SIG-M5 treated with dmso at 0.1 percent for 504 hours (cell line): Measurements from ENCODE around the gene USH2A.

Experiments used
- DNase-seq: peaks from one replicate; lab custom pipeline; 2025; ENCODE audit not compliant: unreplicated experiment; lab: John Stamatoyannopoulos, UW

USH2A gene

GRCh38 chr1:216303690-216304089, 119.6 kb downstream of the USH2A start:
- no peak for DNase-seq

GRCh38 chr1:216293683-216294082, 129.6 kb downstream of the USH2A start:
- DNase-seq = no peak

DNA sequence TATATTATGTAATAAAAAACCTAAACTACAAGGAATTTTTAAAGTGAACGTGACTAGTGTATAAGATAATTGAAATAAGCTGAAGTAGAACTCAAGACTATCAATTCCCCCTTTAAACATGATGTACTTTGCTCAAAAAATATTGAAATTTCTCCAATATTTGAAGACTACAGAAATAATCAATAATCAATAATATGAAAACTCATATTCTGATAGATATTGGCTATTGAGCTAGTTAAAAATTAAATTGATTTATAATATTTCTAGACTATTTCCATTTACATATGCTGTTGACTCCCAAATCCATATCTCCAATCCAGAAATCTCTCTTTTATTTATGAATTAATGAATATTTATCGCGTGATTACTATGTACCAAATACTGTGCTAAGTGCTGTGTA, 133.2 kb downstream of the USH2A start:
- no peak for DNase-seq

DNA sequence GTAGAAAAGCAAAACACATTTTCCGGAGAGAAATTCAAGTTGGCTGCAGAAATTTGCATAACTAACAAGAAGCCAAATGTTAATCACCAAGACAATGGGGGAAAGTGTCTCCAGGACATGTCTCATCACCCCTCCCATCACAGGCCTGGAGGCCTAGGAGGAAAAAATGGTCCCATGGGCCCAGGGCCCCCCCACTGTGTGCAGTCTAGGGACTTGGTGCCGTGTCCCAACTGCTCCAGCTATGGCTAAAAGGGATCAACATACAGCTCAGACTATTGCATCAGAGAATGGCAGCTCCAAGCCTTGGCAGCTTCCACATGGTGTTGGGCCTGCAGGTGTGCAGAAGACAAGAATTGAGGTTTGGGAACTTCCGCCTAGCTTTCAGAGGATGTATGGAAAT, 138.2 kb downstream of the USH2A start:
- no peak for DNase-seq

DNA sequence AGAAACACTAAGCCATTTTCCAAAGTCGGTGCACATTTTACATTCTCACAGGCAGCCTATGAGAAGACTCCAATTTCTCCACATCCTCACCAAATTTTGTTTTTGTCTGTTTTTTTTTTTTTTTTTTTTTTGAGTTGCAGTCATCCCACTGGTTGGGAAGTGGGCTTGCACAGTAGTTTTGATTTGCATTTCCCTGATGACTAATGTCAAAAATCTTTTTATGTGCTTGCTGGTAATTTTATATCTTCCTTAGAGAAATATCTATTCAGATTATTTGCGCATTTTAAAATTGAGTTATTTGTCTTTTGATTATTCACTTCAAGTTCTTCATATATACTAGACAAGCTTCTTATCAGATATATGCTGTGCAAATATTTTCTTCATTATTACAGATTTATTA, 141.5 kb downstream of the USH2A start:
- DNase-seq = no peak

DNA sequence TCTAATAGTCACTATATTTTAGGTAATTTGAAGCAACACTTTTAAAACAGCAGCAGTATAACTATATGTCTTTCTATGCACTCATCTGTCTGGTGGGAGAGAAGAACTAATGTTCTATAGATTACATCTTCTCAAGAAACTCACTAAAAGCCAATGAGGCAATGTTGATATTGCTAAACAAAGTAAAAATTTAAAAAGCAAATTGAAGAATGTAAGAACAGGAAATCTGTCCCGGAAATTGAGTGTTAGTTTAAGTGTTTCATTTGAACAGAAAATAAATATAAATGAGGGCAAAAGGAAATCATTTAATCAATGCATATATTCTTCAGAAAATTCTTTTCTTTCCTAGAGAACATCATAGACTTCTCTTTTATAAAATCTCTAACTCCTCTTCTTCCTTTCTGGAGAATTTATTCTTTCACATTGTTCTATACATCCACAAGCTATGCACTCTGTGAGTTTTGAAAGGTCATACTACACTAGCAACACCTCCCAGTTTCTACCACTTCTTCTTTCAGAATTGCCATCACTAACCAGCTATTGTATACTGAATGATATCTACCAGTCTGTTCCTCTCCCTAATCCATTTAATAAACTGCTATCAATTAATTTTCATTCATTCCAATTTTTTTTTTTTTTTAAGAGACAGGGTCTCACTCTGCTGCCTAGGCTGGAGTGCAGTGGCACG, 153.0 kb downstream of the USH2A start:
- DNase-seq = no peak

- no peak for DNase-seq
Measured at GRCh38 chr1:216261631-216262030, 161.6 kb downstream of the USH2A start.

DNA sequence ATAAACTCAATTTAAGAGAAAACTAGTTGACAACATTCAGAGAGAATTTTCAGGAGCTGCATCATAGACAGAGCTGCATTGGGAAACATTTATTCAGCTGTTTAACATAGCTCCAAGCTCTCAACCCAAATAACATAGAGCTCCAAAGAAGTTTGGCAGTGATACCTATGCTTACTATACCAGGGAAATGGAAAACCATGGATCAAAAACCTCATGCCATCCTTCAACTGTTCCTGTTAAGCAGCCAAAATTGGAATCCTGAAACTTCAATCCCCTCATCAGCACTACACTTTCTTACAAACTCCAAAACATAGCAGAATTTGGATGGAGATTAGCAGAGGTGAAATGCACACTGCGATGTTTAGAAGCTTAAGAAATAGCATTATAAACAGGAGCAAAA, 164.4 kb downstream of the USH2A start:
- DNase-seq = no peak

GRCh38 chr1:216258386-216258785, 164.9 kb downstream of the USH2A start:
- no peak for DNase-seq

DNA sequence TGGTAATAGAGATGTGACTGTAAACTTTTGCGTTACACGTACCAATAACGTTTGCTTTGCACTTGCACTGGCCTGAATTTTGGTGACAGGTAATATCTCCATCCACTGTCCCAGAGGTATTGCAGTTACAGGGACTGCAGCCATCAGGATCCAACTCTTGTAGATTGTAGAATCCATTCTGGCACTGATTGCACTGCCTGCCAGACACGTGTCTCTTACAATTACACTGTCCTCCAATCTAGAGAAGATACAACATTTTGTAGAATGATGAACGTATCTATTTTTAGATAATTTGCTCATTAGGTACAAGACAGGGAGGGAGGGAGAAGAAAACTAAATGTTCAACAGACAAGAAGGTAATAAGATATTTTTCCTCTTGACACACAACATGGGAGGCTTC, 172.4 kb downstream of the USH2A start:
- DNase-seq = no peak

DNA sequence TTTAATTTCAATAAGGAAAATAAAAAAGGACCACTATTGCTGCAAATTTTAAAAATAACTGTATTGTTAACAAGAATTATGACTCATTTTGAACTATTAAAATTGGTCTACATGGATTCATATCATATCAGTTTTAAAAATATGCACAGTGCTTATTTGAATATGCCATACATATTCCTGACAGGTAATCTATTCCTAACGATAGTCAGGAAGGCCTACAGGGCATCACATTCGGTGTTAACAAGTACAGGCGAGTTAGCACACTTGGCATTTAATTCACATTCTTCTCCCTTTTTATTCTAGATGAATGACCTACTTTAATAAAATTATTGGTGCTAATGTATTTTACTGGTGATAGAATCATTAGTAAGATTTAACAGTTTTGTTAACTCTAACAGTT, 174.6 kb downstream of the USH2A start:
- DNase-seq = no peak

GRCh38 chr1:216247937-216248336, 175.3 kb downstream of the USH2A start:
- no peak for DNase-seq

GRCh38 chr1:216246577-216247203, 176.6 kb downstream of the USH2A start:
- no peak for DNase-seq

DNA sequence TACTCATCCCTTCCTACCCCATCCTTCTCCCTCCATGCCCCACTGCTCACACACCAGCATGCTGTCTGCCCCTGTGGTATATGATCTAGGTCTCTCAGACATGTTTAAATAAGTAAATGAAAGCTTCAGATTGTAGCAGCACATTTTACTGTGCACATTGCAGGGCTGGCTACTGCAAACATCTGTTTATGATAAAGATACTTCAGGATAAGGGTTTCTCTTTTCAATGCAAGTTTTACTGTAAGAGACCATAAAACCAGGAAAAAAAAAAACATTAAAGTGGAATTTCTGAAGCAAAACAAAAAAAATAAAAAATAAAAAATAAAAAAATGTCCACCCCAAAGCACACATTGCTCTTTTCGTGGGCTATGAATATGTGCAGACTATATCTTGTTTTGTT, 184.4 kb downstream of the USH2A start:
- DNase-seq = no peak

GRCh38 chr1:216237927-216238542, 185.2 kb downstream of the USH2A start:
- no peak for DNase-seq

DNA sequence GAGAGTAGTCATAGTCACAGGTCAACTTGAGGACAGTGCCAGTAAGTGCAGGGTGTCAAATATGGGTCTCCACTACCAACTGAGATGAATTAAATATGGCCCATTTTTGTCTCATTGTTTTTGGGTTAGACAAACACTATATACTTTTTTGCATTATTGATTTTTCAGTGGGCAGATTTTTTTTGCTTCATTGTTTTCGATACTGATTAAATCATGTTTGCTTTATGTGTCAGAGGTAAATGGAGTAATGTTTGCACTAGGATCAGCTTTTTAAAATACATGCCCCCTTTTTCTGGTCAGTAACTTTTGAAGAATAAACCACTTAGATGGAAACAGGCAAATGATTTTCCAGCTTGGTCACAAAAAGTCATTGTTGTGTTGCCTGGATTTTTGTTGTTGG, 199.0 kb downstream of the USH2A start:
- DNase-seq = no peak

GRCh38 chr1:216223486-216223885, 199.8 kb downstream of the USH2A start:
- DNase-seq = no peak

DNA sequence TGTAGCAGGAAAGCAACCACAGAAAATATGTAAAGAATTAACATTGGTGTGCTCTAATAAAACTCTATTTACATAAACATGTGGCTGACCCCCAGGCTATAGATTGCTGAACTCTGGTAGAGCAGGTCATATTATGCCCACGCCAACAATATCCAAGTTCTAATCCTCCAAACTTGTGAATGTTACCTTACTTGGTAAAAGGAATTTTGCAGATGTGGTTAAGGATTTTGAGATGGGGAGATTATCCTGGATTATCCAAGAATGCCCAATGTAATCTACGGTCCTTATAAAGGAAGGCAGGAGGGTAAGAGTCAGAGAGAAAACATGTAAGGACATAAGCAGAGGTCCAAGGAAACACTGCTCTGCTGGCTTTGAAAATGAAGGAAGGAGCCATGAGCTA, 201.0 kb downstream of the USH2A start:
- DNase-seq = no peak

- peak; percentile 80 for DNase-seq
Measured at GRCh38 chr1:216221260-216221700, 202.0 kb downstream of the USH2A start.

GRCh38 chr1:216216305-216216704, 206.9 kb downstream of the USH2A start:
- no peak for DNase-seq

- no peak for DNase-seq
Measured at GRCh38 chr1:216215169-216215568, 208.1 kb downstream of the USH2A start.

GRCh38 chr1:216212826-216213225, 210.4 kb downstream of the USH2A start:
- no peak for DNase-seq
